ENCODE data around the gene SETD7.

Gene SETD7

GRCh38 chr4:139559089-139559479 is 3.1 kb upstream of the SETD7 start:
- peaks cover 49% of the 10 kb centered on the region for H3K27me3 ChIP-seq (ENCODE audit: control insufficient read depth, insufficient read depth, low read length, poor library complexity, severe bottlenecking)
- H3K4me3 ChIP-seq (ENCODE audit: insufficient read depth, low read depth, low read length), result no peak overlapping the region
- 90% methylated on average over 5 of the region's 5 CpGs for WGBS, 2 experiments
- H3K4me1 ChIP-seq (ENCODE audit: control insufficient read depth, insufficient read depth, low read length), result peaks cover 15% of the 10 kb centered on the region
- no peak overlapping the region for H3K27ac ChIP-seq (ENCODE audit: insufficient read depth, low read depth, low read length, poor library complexity, severe bottlenecking)
- H3K36me3 ChIP-seq (ENCODE audit: control insufficient read depth, insufficient read depth, low read length), result no peaks in the 10 kb centered on the region
- H3K9me3 ChIP-seq (ENCODE audit: control insufficient read depth, low read length), result no peaks in the 10 kb centered on the region

DNA sequence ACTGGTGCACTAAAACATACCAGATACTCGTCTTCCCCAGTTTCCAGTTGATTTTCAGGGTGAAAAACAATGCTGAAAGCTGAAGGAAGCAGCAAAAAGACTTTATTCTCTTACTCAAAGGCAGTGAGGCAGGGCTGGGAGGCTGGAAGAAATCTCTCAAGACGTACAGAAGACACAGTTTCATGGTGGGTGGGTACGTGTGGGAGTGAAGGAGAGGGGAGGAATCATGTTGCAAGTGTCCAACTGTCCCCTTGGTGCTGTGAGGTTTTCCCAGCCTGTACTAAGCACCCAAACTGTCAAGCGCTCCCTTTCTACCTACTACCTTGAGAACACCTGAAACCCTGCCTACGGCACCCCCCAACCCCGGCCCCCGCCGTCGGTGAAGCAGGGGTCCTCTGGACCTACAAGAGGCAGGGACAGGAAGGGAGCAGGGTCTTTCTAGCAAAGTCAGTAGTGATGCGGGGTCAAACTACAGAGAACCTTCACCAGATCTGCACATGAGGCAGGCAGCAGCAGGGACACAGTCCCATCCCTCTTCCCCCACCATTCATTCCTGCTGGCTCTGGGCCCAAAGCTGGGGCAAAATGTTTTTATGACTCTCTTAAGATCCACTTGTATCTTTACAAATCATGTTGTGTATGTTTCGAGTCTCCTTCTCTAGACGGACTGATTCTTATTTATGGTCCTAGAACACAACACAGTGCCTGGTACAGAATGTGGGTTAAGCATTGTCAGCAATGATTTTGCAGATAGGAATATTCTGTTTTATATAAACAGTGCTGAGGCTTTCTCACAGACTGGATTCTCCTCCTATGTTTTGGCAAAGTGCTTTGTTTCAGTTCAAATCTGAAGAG is 2.4 kb upstream of the SETD7 start:
- 85 to 91% methylated on average over 12 of the region's 12 CpGs for WGBS, 2 experiments

DNA sequence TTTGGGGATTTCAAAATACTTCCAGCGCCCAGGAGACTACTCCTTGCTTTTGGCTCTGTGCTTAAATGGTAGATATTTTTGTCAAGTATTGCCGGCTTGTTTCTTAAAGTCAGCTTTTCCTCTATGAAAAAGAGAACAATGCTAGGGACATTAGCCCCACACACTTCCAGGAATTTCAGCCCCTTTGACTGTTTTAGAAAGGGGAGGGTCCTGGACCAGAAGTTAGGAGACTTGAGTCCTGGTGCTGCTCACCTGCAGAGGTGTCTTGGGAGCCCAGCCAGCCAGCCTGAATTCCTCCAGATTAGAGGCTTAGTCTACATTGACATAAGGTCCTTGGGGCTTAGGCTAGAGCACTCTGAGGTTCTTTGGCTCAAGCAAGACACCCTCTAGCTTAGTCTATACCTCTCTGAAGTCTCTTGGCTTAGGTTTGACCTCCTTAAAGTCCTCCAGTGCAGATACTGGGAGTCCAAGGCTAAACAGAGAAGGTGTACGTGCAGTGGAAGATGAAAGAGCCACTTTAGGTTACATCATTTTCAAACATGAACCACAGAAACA is 1.6 kb upstream of the SETD7 start:
- Histone ChIP-seq H3K4me3 (ENCODE audit: insufficient read depth, low read depth, low read length) (peak overlapping the region; percentile 55), H3K4me1 (ENCODE audit: control insufficient read depth, insufficient read depth, low read length) (peaks cover 16% of the 10 kb centered on the region), H3K36me3 (ENCODE audit: control insufficient read depth, insufficient read depth, low read length) (no peaks in the 10 kb centered on the region), H3K9me3 (ENCODE audit: control insufficient read depth, low read length) (no peaks in the 10 kb centered on the region), H3K27me3 (ENCODE audit: control insufficient read depth, insufficient read depth, low read length, poor library complexity, severe bottlenecking) (peaks cover 49% of the 10 kb centered on the region), H3K27ac (ENCODE audit: insufficient read depth, low read depth, low read length, poor library complexity, severe bottlenecking) (no peak overlapping the region)
- 42 to 45% methylated on average over 3 of the region's 3 CpGs for WGBS, 2 experiments

More for the DNA sequence above, 2.4 kb upstream of the SETD7 start:
- H3K27me3 ChIP-seq (ENCODE audit: control insufficient read depth, insufficient read depth, low read length, poor library complexity, severe bottlenecking), result peaks cover 49% of the 10 kb centered on the region
- H3K4me3 ChIP-seq (ENCODE audit: insufficient read depth, low read depth, low read length), result no peak overlapping the region
- no peak overlapping the region for H3K27ac ChIP-seq (ENCODE audit: insufficient read depth, low read depth, low read length, poor library complexity, severe bottlenecking)
- peaks cover 15% of the 10 kb centered on the region for H3K4me1 ChIP-seq (ENCODE audit: control insufficient read depth, insufficient read depth, low read length)
- no peaks in the 10 kb centered on the region for H3K9me3 ChIP-seq (ENCODE audit: control insufficient read depth, low read length)
- H3K36me3 ChIP-seq (ENCODE audit: control insufficient read depth, insufficient read depth, low read length), result no peaks in the 10 kb centered on the region

DNA sequence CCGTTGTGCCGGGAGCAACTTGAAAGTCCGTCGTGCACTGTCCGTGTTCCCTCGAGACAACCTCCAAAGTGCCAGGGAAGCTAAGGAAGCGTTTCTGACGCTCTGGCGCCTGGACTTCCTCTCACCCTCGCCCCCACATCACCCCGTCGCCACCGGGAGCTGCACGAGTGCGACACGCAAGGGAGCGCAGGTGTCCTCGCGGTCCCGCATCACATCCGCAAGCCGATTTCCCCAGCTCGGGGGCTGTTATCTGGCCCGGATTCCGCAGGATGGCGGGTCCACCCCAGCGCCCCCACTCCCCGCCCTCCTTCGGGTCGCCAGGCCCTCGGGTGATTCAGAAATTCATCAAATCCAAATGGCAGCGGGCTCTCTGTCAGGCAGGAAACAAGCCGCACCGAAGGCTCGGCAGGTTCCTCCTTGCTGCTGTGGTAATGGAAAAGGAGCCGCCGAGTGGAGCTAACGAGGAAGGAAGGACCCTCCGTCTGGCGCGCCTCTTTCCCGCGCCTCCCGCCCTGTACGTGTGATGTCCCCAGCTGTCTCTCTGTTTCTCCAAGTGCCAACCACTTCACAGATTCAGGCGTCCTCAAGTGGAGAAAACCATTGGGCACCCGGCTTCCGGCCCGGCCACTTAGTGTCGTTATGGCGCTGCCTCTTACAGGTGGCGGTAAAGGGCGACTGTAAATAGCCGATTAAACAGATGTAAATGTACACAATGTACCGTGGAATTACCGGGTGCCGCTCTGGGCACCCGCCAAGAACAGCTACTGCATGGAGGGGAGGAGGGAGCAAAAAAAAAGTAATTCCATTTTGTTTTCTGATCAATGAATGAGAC is 921 bp upstream of the SETD7 start:
- no peaks in the 10 kb centered on the region for H3K36me3 ChIP-seq (ENCODE audit: control insufficient read depth, insufficient read depth, low read length)
- peaks cover 49% of the 10 kb centered on the region for H3K27me3 ChIP-seq (ENCODE audit: control insufficient read depth, insufficient read depth, low read length, poor library complexity, severe bottlenecking)
- peaks cover 20% of the 10 kb centered on the region for H3K4me1 ChIP-seq (ENCODE audit: control insufficient read depth, insufficient read depth, low read length)
- peak overlapping the region; percentile 55 for H3K4me3 ChIP-seq (ENCODE audit: insufficient read depth, low read depth, low read length)
- 0 to 1% methylated on average over 58 of the region's 58 CpGs for WGBS, 2 experiments
- H3K9me3 ChIP-seq (ENCODE audit: control insufficient read depth, low read length), result no peaks in the 10 kb centered on the region
- H3K27ac ChIP-seq (ENCODE audit: insufficient read depth, low read depth, low read length, poor library complexity, severe bottlenecking), result no peak overlapping the region

DNA sequence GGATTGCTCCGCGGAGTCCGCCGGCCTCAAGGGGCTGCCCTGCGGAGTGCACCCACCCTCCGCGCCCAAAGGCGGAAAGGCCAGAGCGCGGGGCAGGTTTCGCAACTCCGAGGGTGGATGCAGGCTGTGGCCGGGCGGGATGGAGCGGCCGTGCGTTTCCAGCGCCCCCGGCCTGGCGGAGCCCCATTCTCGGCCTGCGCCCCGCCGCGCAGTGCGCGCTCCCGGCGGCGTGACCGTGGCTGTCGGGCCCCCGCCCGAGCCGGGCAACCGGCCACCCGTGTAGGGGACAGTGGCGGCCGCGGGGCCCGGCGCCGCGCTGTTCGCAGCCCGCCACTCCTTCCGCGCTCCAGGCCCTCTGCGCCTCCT is 331 bp downstream of the SETD7 start:
- Histone ChIP-seq H3K4me3 (ENCODE audit: insufficient read depth, low read depth, low read length) (peak overlapping the region; percentile 55), H3K36me3 (ENCODE audit: control insufficient read depth, insufficient read depth, low read length) (no peaks in the 10 kb centered on the region), H3K4me1 (ENCODE audit: control insufficient read depth, insufficient read depth, low read length) (peaks cover 25% of the 10 kb centered on the region), H3K27ac (ENCODE audit: insufficient read depth, low read depth, low read length, poor library complexity, severe bottlenecking) (no peak overlapping the region), H3K27me3 (ENCODE audit: control insufficient read depth, insufficient read depth, low read length, poor library complexity, severe bottlenecking) (peaks cover 49% of the 10 kb centered on the region), H3K9me3 (ENCODE audit: control insufficient read depth, low read length) (no peaks in the 10 kb centered on the region)
- WGBS, 2 experiments, result 0% methylated on average over 49 of the region's 49 CpGs

- H3K9me3 ChIP-seq (ENCODE audit: control insufficient read depth, low read length), result no peaks in the 10 kb centered on the region
- WGBS, 2 experiments, result 6 to 7% methylated on average over 53 to 57 of the region's 57 CpGs
- H3K27ac ChIP-seq (ENCODE audit: insufficient read depth, low read depth, low read length, poor library complexity, severe bottlenecking), result no peak overlapping the region
- H3K4me1 ChIP-seq (ENCODE audit: control insufficient read depth, insufficient read depth, low read length), result peaks cover 23% of the 10 kb centered on the region
- peak overlapping the region; percentile 55 for H3K4me3 ChIP-seq (ENCODE audit: insufficient read depth, low read depth, low read length)
- no peaks in the 10 kb centered on the region for H3K36me3 ChIP-seq (ENCODE audit: control insufficient read depth, insufficient read depth, low read length)
- H3K27me3 ChIP-seq (ENCODE audit: control insufficient read depth, insufficient read depth, low read length, poor library complexity, severe bottlenecking), result peaks cover 48% of the 10 kb centered on the region
Measured at GRCh38 chr4:139554893-139555704, 920 bp downstream of the SETD7 start.

GRCh38 chr4:139554642-139554892 is 1.5 kb downstream of the SETD7 start:
- H3K27ac ChIP-seq (ENCODE audit: insufficient read depth, low read depth, low read length, poor library complexity, severe bottlenecking), result no peak overlapping the region
- H3K4me3 ChIP-seq (ENCODE audit: insufficient read depth, low read depth, low read length), result peak overlapping the region; percentile 55
- no peaks in the 10 kb centered on the region for H3K36me3 ChIP-seq (ENCODE audit: control insufficient read depth, insufficient read depth, low read length)
- no peaks in the 10 kb centered on the region for H3K9me3 ChIP-seq (ENCODE audit: control insufficient read depth, low read length)
- H3K27me3 ChIP-seq (ENCODE audit: control insufficient read depth, insufficient read depth, low read length, poor library complexity, severe bottlenecking), result peaks cover 43% of the 10 kb centered on the region
- no CpG with 5 or more reads among the region's 1 CpG for WGBS, 2 experiments
- H3K4me1 ChIP-seq (ENCODE audit: control insufficient read depth, insufficient read depth, low read length), result peaks cover 23% of the 10 kb centered on the region

GRCh38 chr4:139553751-139554641 is 2.0 kb downstream of the SETD7 start:
- WGBS, 2 experiments, result 73 to 79% methylated on average over 4 of the region's 4 CpGs
- Histone ChIP-seq H3K4me1 (ENCODE audit: control insufficient read depth, insufficient read depth, low read length) (peaks cover 23% of the 10 kb centered on the region), H3K27ac (ENCODE audit: insufficient read depth, low read depth, low read length, poor library complexity, severe bottlenecking) (no peak overlapping the region), H3K4me3 (ENCODE audit: insufficient read depth, low read depth, low read length) (no peak overlapping the region), H3K9me3 (ENCODE audit: control insufficient read depth, low read length) (no peaks in the 10 kb centered on the region), H3K27me3 (ENCODE audit: control insufficient read depth, insufficient read depth, low read length, poor library complexity, severe bottlenecking) (peaks cover 37% of the 10 kb centered on the region), H3K36me3 (ENCODE audit: control insufficient read depth, insufficient read depth, low read length) (no peaks in the 10 kb centered on the region)

GRCh38 chr4:139552517-139553307 is 3.3 kb downstream of the SETD7 start:
- Histone ChIP-seq H3K27me3 (ENCODE audit: control insufficient read depth, insufficient read depth, low read length, poor library complexity, severe bottlenecking) (peaks cover 24% of the 10 kb centered on the region), H3K4me3 (ENCODE audit: insufficient read depth, low read depth, low read length) (no peak overlapping the region), H3K9me3 (ENCODE audit: control insufficient read depth, low read length) (no peaks in the 10 kb centered on the region), H3K27ac (ENCODE audit: insufficient read depth, low read depth, low read length, poor library complexity, severe bottlenecking) (no peak overlapping the region), H3K4me1 (ENCODE audit: control insufficient read depth, insufficient read depth, low read length) (peaks cover 23% of the 10 kb centered on the region), H3K36me3 (ENCODE audit: control insufficient read depth, insufficient read depth, low read length) (no peaks in the 10 kb centered on the region)
- 67 to 70% methylated on average over 5 of the region's 5 CpGs for WGBS, 2 experiments

All from ectodermal cell (in vitro differentiated cells).